Esophagus (tissue), 2 donors: Measurements from ENCODE around the gene ARHGEF39. TPM values are rescaled to one million over a fixed set of nuclear protein-coding genes. Genes with fewer than 3 reads are reported as not detected.
A peak's percentile ranks its signal among the peaks of the same experiment; 100 is the strongest.
"Not testable (repeated sequence)": the region's sequence is repeated elsewhere in the genome, so short reads cannot be mapped to it uniquely, and the experiment has no call there.

Experiments
- H3K27ac ChIP-seq, 2 donors: one replicate each; pipeline ENCODE4 v1.5.1; 2013; ENCODE audit warnings: low read depth in 2 of 2, mild to moderate bottlenecking in 2 of 2, inconsistent platforms in 1 of 2, low read length in 1 of 2, moderate library complexity in 1 of 2
- H3K27me3 ChIP-seq, 2 donors: one replicate each; pipeline ENCODE4 v1.6.1; 2013; ENCODE audit warnings: low read length in 2 of 2, control low read depth in 1 of 2, mild to moderate bottlenecking in 1 of 2; ENCODE audit not compliant: insufficient read depth in 2 of 2, control insufficient read depth in 1 of 2
- H3K36me3 ChIP-seq, 2 donors: one replicate each; pipeline ENCODE4 v1.6.1; 2013; ENCODE audit warnings: low read length in 1 of 2; ENCODE audit not compliant: control insufficient read depth in 2 of 2, insufficient read depth in 2 of 2
- H3K4me1 ChIP-seq, 2 donors: one replicate each; pipeline ENCODE4 v1.6.1; 2013; ENCODE audit warnings: low read length in 1 of 2; ENCODE audit not compliant: control insufficient read depth in 2 of 2, insufficient read depth in 2 of 2
- H3K4me3 ChIP-seq, 2 donors: one replicate each; pipeline ENCODE4 v1.5.1; 2013; ENCODE audit warnings: low read length in 2 of 2, mild to moderate bottlenecking in 2 of 2, low read depth in 1 of 2, moderate library complexity in 1 of 2
- H3K9me3 ChIP-seq, 2 donors: one replicate each; pipeline ENCODE4 v1.6.1; 2013; ENCODE audit warnings: mild to moderate bottlenecking in 2 of 2, low read depth in 1 of 2, low read length in 1 of 2, moderate library complexity in 1 of 2; ENCODE audit not compliant: control insufficient read depth in 2 of 2, insufficient read depth in 1 of 2
- WGBS, 2 donors: extraction: QIAGEN DNeasy Blood & Tissue Kit; methylation state at CpG; one replicate each; pipeline ENCODE4 v1.1.7; 2013; 5-methylcytosine and 5-hydroxymethylcytosine counted together
- polyA plus RNA-seq, 2 donors: library from polyadenylated mRNA; stranded (reverse); fragments of 200-250 nt; gene quantifications; one replicate each; pipeline ENCODE4 v1.2.3, GENCODE V29; 2013
- donor health status: healthy with polysubstance abuse.
- donor health status: Bipolar disorder and iron deficiency.

Gene ARHGEF39
- polyA plus RNA-seq, 2 donors, result 2.4 to 4.0 TPM

DNA sequence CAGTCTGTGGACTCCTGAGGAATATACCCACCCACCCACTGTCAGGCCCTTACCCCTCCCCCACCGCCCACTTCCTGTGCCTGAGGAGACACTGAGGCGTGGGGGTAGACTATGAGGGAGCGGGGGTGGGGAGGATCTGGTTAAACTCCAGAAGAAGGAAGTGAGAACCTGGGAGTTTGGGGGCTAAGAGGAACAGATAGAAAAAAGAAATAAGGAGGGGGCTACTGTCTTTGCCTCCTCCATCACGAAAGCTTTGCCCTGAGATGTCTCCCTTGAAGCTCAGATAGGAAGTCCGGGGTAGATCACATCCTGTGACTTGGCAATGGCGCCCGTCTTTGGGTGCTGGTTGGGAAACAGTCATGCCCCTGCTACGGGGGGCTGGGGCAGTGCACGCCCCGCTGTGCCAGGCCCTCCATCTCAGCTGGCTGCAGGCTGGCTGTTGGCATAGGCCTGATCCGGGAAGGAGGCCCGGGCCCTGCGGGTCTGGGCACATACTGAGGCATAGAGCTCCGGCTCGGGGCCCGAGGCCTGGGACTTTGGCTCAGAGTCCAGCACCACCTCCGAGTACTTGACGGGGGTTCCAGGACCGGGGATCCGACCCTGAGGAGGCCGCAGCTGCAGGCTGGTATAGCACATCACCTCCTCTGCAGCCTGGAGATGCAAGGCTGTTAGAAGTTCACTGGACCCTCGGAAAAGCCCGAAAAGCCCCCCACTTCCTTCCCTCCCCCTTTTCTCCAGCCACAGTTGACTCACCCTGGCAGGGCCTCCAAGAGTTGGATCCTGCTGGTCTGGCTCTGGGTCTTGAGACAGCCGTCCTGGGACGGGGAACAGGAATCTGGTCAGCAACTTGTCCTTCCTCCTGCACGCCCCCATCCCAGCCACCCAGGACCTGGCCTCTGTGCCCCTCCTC is 15.3 kb downstream of the ARHGEF39 start:
- Histone ChIP-seq H3K4me3 (peak overlapping the region; percentile 23 to 34), H3K27me3 (no peaks in the 10 kb centered on the region), H3K36me3 (no peaks in the 10 kb centered on the region), H3K27ac (peak overlapping the region; percentile 2 to 38), H3K9me3 (no peaks in the 10 kb centered on the region), H3K4me1 (no peaks in the 10 kb centered on the region)
- WGBS, 2 donors, result 43 to 58% methylated on average over 26 of the region's 26 CpGs

DNA sequence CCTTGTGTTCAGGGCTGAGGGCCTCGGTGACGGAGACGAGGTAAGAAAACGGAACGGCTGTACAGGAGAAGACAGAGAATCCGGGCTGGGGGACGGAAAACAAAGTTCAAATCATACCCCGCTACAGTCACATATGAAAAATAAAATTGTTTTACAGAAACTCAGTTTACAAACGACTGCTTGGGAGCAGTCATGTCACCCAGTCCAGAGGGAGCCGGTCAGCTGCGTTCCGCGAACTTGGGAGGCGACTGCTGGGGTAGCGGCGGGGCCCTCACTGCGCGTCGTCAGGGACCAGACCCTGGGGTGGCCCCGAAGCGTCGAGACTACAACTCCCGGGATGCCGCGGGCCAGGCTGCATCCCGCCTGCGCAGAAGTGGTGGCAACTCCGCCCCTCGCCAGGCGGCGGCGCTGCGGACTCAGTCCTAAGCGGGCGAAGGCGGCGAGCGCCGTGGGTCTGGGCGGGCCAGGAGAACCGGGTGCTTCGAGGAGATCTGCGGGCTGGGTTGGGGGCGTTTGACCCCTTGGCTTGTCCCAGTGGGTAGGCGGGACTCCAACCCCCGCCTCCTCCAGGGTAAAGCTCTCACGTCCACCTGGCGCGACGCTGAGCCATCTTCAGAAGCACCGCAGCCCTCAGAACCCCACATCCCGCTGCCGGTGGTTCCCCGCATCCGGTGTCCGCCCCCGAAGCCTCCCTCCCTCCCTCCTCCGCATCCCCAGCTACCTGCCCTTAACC is 18.3 kb downstream of the ARHGEF39 start:
- H3K4me3 ChIP-seq, result peak overlapping the region; percentile 48 to 54
- H3K4me1 ChIP-seq, result no peaks in the 10 kb centered on the region
- WGBS, 2 donors, result 0% methylated on average over 55 to 58 of the region's 58 CpGs

DNA sequence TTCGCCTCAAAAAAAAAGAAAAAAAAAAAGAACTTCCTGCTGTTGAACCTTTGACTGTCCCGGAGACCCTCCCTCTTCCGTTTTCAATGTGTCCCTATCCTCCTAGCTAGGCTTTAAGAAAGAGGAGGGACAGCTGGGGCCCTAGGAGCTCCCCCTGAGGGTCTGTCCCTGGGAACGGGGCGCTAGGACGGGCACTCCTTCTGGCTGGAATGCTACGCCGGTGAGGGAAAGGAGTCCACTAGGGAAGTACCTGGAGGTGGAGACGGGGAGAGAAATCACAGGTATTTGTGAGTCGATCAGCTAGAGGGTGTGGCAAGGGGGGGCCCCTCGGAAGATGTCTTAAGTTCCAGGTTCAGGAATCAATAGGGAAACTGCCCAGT is 18.9 kb downstream of the ARHGEF39 start:
- 1 to 5% methylated on average over 11 of the region's 11 CpGs for WGBS, 2 donors
- peak overlapping the region; percentile 48 to 54 for H3K4me3 ChIP-seq
- no peaks in the 10 kb centered on the region for H3K36me3 ChIP-seq
- H3K4me1 ChIP-seq, result no peaks in the 10 kb centered on the region
- peak overlapping the region; percentile 76 to 84 for H3K27ac ChIP-seq
- no peaks in the 10 kb centered on the region for H3K27me3 ChIP-seq
- H3K9me3 ChIP-seq, result no peaks in the 10 kb centered on the region

More for the DNA sequence above, 18.3 kb downstream of the ARHGEF39 start:
- no peaks in the 10 kb centered on the region for H3K9me3 ChIP-seq
- H3K36me3 ChIP-seq, result no peaks in the 10 kb centered on the region
- peak overlapping the region; percentile 76 to 84 for H3K27ac ChIP-seq
- H3K27me3 ChIP-seq, result no peaks in the 10 kb centered on the region

DNA sequence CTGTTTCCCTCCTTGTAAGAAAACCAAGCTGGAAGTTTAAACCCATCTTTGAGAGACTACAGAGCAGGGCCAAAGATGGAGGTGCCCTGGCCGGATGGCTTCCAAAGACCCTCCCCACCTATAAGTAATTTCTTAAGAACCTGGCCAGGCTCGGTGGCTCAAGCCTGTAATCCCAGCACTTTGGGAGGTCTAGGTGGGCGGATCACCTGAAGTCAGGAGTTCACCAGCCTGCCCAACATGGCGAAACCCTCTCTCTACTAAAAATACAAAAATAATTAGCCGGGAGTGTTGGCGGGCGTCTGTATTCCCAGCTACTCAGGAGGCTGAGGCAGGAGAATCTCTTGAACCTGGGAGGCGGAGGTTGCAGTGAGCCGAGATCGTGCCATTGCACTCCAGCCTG is 19.3 kb downstream of the ARHGEF39 start:
- H3K4me1 ChIP-seq, H3K36me3 ChIP-seq, H3K9me3 ChIP-seq, H3K27me3 ChIP-seq: not testable (repeated sequence)
- H3K4me3 ChIP-seq, result peak overlapping the region; percentile 48 to 54
- WGBS, 2 donors, result 28 to 29% methylated on average over 10 of the region's 10 CpGs
- peak overlapping the region; percentile 12 to 84 for H3K27ac ChIP-seq

DNA sequence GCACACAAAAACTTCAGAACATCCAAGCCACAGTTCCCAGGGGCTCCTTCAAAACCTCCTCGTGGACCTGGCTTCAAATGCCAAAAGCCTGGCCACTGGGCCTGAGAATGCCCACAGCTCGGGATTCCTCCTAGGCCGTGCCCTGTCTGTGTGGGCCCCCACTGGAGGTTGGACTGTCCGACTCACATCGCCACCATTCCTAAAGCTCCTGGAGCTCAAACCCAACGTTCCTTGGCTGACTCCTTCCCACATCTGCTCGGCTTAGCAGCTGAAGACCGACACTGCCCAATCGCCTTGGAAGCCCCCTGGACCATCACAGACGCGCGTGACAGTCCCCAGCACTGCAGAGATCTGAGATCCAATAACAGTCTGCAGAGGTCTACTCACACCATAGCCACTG is 21.9 kb downstream of the ARHGEF39 start:
- Histone ChIP-seq H3K9me3 (no peaks in the 10 kb centered on the region), H3K27me3 (no peaks in the 10 kb centered on the region), H3K27ac (no peak overlapping the region), H3K4me1 (no peaks in the 10 kb centered on the region), H3K36me3 (peaks cover 0 to 3% of the 10 kb centered on the region in 2 donors), H3K4me3 (no peak overlapping the region)
- 94% methylated on average over 12 of the region's 12 CpGs for WGBS, 2 donors

DNA sequence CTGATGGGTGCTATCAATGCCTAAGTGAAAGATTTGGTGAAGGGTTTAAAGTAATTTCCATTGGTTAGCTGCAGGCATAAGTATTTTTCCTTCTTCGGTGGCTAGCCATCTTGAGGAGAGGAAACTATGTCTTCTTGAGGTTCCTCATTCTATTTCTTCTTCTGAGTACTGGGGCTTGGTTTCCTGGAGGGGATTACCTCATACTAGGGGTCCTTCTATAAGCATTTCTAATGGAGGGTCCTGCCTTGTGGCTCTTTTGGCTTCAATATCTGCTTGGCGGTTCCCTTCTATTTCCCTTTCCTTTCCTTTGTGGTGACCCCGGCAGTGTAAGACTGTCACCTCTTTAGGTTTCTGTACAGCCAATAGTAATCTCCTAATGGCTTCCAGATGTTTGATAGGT is 23.5 kb downstream of the ARHGEF39 start:
- H3K27me3 ChIP-seq, H3K4me3 ChIP-seq, H3K36me3 ChIP-seq, H3K9me3 ChIP-seq, H3K27ac ChIP-seq, H3K4me1 ChIP-seq: not testable (repeated sequence)
- WGBS, 2 donors, result 85 to 94% methylated on average over 3 of the region's 3 CpGs

DNA sequence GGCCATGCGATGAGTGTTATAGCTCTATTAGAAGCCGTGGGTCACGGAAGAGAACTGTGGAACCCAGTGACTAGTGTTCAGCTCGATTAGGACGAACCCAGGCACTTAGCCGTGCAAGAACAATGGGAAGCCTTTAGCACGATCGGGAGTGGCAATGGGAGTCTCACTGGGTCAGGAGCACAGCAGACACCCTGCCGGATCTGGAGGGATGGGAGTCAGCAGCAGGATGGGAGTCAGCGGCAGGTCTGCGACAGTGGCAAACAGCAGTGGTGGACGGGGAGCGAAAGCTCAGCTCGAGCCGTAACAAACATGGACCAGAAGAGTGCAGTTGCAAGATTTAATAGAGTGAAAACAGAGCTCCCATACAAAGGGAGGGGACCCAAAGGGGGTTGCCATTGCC is 24.6 kb downstream of the ARHGEF39 start:
- H3K4me3 ChIP-seq, H3K27ac ChIP-seq, H3K27me3 ChIP-seq, H3K36me3 ChIP-seq, H3K4me1 ChIP-seq, H3K9me3 ChIP-seq: not testable (repeated sequence)
- 96 to 98% methylated on average over 15 of the region's 15 CpGs for WGBS, 2 donors

DNA sequence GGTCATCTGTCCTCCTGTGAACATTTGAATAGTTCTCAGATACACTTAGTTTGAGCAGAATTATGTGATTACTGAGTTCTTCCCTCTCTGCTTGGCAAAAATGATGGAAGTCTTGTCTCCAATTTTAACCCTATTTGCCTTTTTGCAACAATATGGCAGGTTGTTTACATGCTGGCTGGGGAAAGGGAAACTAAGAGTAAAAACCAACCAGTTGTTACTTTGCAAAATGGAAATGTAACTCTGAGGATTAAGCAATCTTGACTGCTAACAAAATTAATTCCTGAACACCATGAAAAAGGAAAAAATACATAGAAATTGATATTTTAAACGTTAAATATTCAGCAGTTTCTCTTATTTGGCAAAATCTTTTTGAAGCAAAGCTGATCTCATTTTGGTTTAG is 25.4 kb downstream of the ARHGEF39 start:
- Histone ChIP-seq H3K4me3 (no peak overlapping the region), H3K4me1 (no peaks in the 10 kb centered on the region), H3K9me3 (no peaks in the 10 kb centered on the region), H3K36me3 (peaks cover 0 to 3% of the 10 kb centered on the region in 2 donors), H3K27ac (no peak overlapping the region), H3K27me3 (no peaks in the 10 kb centered on the region)
- 80 to 85% methylated on average over 1 of the region's 1 CpG for WGBS, 2 donors

DNA sequence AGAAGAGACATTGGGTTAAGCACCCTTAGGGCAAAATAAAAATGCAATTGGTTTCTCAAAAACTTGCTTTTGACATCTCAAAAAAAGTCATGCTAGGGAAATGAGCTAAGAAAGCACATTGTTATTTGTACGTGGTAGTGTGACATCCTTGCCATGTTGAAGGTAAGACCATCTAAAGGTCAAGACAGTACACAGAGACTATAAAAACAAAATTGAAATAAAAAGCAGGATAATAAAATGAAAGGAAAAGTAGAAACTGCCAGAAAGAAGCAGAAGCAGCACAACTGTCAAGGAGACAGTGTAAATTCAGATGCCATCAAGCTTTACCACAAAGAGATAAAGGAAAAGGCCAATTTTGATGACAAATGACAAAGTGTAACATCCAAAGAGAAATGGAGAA is 25.8 kb downstream of the ARHGEF39 start:
- not testable (repeated sequence) for H3K4me1 ChIP-seq, H3K9me3 ChIP-seq, H3K36me3 ChIP-seq, H3K4me3 ChIP-seq, H3K27ac ChIP-seq, H3K27me3 ChIP-seq
- 46 to 67% methylated on average over 1 of the region's 1 CpG for WGBS, 2 donors
